Measurements from ENCODE around the gene COTL1.

Gene COTL1

DNA sequence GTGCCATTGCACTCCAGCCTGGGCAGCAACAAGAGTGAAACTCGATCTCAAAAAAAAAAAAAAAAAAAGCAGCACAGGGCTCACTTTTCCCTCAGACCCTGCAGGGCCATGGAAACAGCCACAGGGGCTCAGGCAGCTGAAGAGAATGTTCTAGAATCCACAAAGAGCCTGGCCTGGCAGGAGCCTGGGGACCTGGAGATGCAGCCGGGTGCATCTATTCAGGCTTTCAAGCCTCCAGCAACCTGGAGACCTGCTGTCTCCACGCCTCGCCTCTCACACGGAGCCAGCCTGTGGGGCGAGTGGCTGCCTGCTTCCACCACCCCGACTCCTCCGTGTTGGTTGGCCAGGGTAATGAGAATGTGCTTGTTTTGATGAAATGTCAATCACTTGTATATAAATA is 69.4 kb downstream of the COTL1 start:
- H3K36me3 Mint-ChIP-seq (ENCODE audit: low read depth): no peaks in the 10 kb centered on the region
- no peak overlapping the region for H3K4me3 Mint-ChIP-seq
- H3K27me3 Mint-ChIP-seq (ENCODE audit: low read depth): peaks cover 36% of the 10 kb centered on the region
- peaks cover 41% of the 10 kb centered on the region for H3K4me1 Mint-ChIP-seq
- H3K27ac Mint-ChIP-seq: no peak overlapping the region
- TF ChIP-seq, protein P1, sequence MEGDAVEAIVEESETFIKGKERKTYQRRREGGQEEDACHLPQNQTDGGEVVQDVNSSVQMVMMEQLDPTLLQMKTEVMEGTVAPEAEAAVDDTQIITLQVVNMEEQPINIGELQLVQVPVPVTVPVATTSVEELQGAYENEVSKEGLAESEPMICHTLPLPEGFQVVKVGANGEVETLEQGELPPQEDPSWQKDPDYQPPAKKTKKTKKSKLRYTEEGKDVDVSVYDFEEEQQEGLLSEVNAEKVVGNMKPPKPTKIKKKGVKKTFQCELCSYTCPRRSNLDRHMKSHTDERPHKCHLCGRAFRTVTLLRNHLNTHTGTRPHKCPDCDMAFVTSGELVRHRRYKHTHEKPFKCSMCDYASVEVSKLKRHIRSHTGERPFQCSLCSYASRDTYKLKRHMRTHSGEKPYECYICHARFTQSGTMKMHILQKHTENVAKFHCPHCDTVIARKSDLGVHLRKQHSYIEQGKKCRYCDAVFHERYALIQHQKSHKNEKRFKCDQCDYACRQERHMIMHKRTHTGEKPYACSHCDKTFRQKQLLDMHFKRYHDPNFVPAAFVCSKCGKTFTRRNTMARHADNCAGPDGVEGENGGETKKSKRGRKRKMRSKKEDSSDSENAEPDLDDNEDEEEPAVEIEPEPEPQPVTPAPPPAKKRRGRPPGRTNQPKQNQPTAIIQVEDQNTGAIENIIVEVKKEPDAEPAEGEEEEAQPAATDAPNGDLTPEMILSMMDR (IDR thresholded peaks at IDR 0.05; ENCODE audit: unreplicated experiment in 3 of 3): no peak
- no peaks in the 10 kb centered on the region for H3K9me3 Mint-ChIP-seq

DNA sequence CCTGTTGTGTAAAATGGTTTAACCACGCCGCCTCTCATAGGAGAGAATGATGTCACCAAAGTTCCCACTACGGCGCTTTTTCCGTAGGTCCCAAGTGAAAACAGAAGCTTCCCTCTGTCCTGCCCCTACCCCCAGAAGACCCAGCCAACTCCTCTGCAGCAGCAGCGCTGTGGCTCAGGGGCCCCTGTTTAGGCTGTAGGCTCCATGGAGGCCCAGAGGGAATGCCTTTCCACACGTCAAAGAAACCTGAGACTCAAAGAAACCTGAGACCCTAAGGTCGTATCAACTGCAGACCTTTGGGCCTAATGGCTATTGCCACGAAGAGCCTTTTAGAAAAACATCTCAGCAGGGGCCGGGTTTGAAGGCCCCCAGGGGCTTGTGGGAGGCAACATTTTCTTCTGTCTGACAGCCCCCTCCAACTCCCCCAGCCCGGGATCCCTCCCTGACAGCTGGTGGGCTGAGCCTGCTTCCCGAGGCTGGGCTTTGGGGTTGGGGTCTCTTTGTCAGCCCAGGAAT is 70.3 kb downstream of the COTL1 start:
- Mint-ChIP-seq H3K27me3 (ENCODE audit: low read depth) (peaks cover 28% of the 10 kb centered on the region), H3K4me3 (no peak overlapping the region), H3K27ac (peak overlapping the region in 2 of 3 experiments; percentile 44 to 80), H3K9me3 (no peaks in the 10 kb centered on the region), H3K36me3 (ENCODE audit: low read depth) (no peaks in the 10 kb centered on the region), H3K4me1 (peaks cover 41% of the 10 kb centered on the region)
- TF ChIP-seq, protein P1 (IDR thresholded peaks at IDR 0.05; ENCODE audit: unreplicated experiment in 3 of 3): no peak

DNA sequence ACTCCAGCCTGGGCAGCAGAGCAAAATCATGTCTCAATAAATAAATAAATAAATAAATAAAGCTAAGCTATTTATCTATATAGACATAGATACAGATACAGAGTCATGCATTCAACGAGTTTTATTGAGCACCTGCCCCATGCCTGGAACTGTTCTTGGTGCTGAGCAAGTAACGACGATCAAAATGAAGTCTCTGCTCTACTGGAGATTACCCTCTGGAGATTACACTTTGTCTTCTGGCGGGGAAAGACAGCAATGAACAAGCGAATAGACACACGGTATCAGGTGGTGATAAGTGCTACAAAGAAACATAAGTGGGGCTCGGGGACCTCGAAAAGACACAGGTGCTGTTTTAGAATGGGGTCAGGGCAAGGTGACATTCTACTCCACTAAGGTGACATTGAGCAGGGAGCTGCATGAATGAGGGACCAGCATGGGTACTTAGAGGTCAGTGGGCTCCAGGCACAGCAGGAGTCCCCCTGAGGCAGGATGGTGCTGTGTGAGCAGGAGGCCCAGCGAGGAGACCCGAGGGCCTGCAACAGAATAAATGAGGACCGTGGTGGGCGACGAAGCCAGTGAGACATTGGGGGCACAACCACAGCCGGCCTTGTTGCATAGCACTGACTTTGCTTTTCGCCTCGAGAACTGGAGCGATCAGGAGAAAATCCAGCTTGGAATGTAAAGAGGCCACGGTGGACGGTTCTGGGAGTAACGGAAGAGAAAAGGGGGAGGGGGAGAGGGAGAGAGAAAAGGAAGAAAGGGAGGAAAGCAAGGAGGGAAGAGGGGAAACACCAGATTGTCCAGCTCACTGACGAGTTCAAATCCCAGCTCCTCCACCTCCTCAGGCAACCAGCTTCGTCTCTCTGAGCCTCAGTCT is 71.0 kb downstream of the COTL1 start:
- peaks cover 47% of the 10 kb centered on the region for H3K4me1 Mint-ChIP-seq
- peaks cover 24% of the 10 kb centered on the region for H3K27me3 Mint-ChIP-seq (ENCODE audit: low read depth)
- H3K27ac Mint-ChIP-seq: peak overlapping the region; percentile 44 to 80 (median 69)
- no peaks in the 10 kb centered on the region for H3K9me3 Mint-ChIP-seq
- H3K4me3 Mint-ChIP-seq: peak overlapping the region; percentile 2 to 19 (median 5)
- H3K36me3 Mint-ChIP-seq (ENCODE audit: low read depth): no peaks in the 10 kb centered on the region
- TF ChIP-seq, protein P1 (IDR thresholded peaks at IDR 0.05; ENCODE audit: unreplicated experiment in 3 of 3): no peak

DNA sequence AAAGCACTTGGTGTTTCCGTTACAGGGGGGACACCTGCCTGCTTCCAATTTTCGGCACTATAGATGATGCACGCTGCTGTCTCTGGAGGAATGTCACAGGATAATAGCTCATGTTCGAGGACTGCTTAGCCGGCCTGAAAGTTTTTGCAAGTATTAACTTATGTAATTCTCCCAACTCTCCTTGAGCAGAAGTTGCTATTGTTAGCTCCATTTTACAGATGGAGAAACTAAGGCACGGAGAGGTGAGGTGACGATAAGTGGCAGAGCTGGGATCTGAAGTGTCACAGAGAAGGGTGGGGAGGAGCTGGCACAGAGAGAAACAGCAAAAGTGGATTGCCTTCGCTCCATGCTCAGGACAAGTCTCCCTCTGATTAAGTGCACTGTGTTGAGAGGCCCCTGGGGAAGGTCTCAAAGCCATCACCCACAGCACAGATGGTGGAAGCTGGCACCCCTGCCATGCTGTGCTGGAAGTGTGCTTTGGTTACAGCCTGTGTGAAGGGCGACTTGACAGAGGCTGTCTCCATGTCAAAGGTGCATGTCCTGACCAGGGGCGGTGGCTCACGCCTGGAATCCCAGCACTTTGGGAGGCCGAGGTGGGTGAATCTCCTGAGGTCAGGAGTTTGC is 72.7 kb downstream of the COTL1 start:
- Mint-ChIP-seq H3K4me3 (no peak overlapping the region), H3K9me3 (no peaks in the 10 kb centered on the region), H3K4me1 (peaks cover 53% of the 10 kb centered on the region), H3K36me3 (ENCODE audit: low read depth) (no peaks in the 10 kb centered on the region), H3K27me3 (ENCODE audit: low read depth) (peaks cover 21% of the 10 kb centered on the region), H3K27ac (peak overlapping the region in 1 of 3 experiments; percentile 58)
- TF ChIP-seq, protein P1 (IDR thresholded peaks at IDR 0.05; ENCODE audit: unreplicated experiment in 3 of 3): no peak

DNA sequence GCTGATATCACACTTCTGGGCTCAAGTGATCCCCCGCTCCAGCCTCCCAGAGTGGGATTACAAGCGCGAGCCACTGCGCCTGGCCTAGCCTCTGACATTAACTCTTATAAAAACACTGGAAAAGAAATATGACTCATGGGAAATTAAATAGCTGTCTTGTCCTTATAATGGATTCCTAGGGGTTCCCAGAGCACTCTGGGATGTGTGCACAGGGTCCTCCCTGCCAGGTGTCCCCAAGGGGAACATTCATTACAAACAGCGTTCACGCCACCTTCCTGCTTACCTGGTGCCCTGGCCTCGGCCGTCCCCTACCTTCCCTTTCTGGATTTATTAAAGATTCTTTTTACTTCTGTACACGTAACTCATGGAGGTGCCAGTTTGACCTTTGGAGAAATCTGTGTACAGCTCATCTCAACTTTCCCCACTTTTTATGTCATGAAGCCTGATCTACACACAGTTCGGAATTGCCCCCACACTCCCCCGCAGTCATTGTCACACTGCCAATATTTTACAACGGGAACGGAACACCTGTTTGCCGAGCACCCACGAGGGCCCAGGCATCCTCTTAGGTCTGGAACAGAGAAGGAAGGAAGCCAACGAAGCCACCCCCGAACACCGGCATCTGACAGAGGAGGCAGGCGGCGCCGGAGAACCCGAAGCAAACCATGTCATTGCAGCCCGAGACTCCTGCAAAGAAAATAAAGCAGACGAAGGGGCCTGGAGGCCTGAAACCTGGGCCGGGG is 73.7 kb downstream of the COTL1 start:
- Mint-ChIP-seq H3K36me3 (ENCODE audit: low read depth) (no peaks in the 10 kb centered on the region), H3K27me3 (ENCODE audit: low read depth) (peaks cover 24% of the 10 kb centered on the region), H3K4me3 (peak overlapping the region; percentile 3 to 30 (median 28)), H3K27ac (peak overlapping the region; percentile 0 to 60 (median 28)), H3K4me1 (peaks cover 52% of the 10 kb centered on the region), H3K9me3 (no peaks in the 10 kb centered on the region)
- TF ChIP-seq, protein P1 (IDR thresholded peaks at IDR 0.05; ENCODE audit: unreplicated experiment in 3 of 3): no peak
